ENCODE measurements around the gene CUX1.

DNA sequence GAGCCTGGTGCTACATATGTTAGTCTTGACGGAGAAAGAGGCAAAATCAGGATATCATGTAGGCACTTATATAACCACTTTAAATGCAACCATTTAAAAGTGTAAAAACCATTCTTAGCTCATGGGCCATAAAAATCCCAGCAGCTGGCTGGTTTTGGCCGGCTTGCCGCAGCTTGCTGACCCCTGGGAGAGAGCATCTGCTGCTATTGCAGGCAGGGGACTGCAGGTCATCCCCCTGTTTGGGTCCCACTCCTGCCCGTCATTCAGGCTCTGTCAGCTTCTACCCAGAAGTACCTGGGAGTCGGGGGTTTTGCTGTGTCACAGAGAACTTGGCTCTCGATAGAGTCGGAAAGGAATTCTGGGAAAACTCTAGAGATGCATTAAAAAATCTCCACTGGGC, 187.4 kb downstream of the CUX1 start:
- TF ChIP-seq ZFP30 (CRISPR knock-in tag; IDR thresholded peaks at IDR 0.05) (no peak), CSDC2 (CRISPR knock-in tag; IDR thresholded peaks at IDR 0.05) (no peak), SNAI2 (CRISPR knock-in tag; IDR thresholded peaks at IDR 0.05) (no peak), PATZ1 (CRISPR knock-in tag; IDR thresholded peaks at IDR 0.05; ENCODE audit: borderline replicate concordance) (no peak)
- TF ChIP-seq, protein P1, sequence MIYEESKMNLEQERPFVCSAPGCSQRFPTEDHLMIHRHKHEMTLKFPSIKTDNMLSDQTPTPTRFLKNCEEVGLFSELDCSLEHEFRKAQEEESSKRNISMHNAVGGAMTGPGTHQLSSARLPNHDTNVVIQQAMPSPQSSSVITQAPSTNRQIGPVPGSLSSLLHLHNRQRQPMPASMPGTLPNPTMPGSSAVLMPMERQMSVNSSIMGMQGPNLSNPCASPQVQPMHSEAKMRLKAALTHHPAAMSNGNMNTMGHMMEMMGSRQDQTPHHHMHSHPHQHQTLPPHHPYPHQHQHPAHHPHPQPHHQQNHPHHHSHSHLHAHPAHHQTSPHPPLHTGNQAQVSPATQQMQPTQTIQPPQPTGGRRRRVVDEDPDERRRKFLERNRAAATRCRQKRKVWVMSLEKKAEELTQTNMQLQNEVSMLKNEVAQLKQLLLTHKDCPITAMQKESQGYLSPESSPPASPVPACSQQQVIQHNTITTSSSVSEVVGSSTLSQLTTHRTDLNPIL (CRISPR knock-in tag; IDR thresholded peaks at IDR 0.05; ENCODE audit: low read depth), result no peak

Measured in SK-N-SH treated with all-trans-retinoic acid at 6 μM for 48 hours (cell line).